ENCODE data around the gene HTATIP2. TPM values are rescaled to one million over a fixed set of nuclear protein-coding genes. Genes with fewer than 3 reads are reported as not detected.

Gene HTATIP2
- polyA plus RNA-seq, 3 donors = 31.5 to 108 (median 102) TPM

- Histone ChIP-seq H3K36me3 (replicated peaks in 1 of 2; ENCODE audit: control insufficient read depth in 1 of 2, insufficient read depth in 2 of 2, low read length in 2 of 2) (peaks cover 11 to 92% of the 10 kb centered on the region in 2 donors), H3K27ac (ENCODE audit: low read depth in 1 of 2, low read length in 2 of 2) (no peak overlapping the region), H3K9ac (ENCODE audit: insufficient read depth, low read length, poor library complexity, severe bottlenecking) (no peak overlapping the region), H3K27me3 (ENCODE audit: control insufficient read depth in 2 of 2, insufficient read depth in 2 of 2, low read length in 2 of 2) (no peaks in the 10 kb centered on the region), H2AFZ (ENCODE audit: insufficient read depth, low read depth, low read length, poor library complexity, severe bottlenecking) (no peak overlapping the region), H3K4me3 (replicated peaks in 1 of 3; ENCODE audit: low read depth in 2 of 3, low read length in 3 of 3) (no peak overlapping the region), H3K4me2 (replicated peaks; ENCODE audit: extremely low read depth, low read length, poor library complexity, severe bottlenecking) (no peak overlapping the region), H3K4me1 (ENCODE audit: control insufficient read depth in 1 of 2, insufficient read depth in 2 of 2, low read length in 2 of 2) (no peaks in the 10 kb centered on the region), H3K79me2 (ENCODE audit: insufficient read depth, low read length) (no peaks in the 10 kb centered on the region), H3K9me3 (replicated peaks in 1 of 2; ENCODE audit: control insufficient read depth in 1 of 2, insufficient read depth in 1 of 2, low read length in 2 of 2) (no peaks in the 10 kb centered on the region), H4K20me1 (ENCODE audit: insufficient read depth, low read length) (no peaks in the 10 kb centered on the region)
- H3K27ac Mint-ChIP-seq = no peak overlapping the region
- H3K4me1 Mint-ChIP-seq = no peaks in the 10 kb centered on the region
- no peaks in the 10 kb centered on the region for H3K27me3 Mint-ChIP-seq (ENCODE audit: low read depth in 3 of 3)
- no peaks in the 10 kb centered on the region for H3K9me3 Mint-ChIP-seq
- TF ChIP-seq CTCF (IDR thresholded peaks at IDR 0.05) = no peak
- peaks cover 48 to 60% of the 10 kb centered on the region in 2 donors for H3K36me3 Mint-ChIP-seq
- no peak for DNase-seq
- WGBS (ENCODE audit: insufficient coverage) = no CpG with 5 or more reads among the region's 2 CpGs
- intact Hi-C loops (cut with micrococcal nuclease) = no loop called here
- no peak overlapping the region for H3K4me3 Mint-ChIP-seq
Observed at GRCh38 chr11:20417771-20418170, 54.3 kb downstream of the HTATIP2 start.

GRCh38 chr11:20421946-20422345 is 58.4 kb downstream of the HTATIP2 start:
- Histone ChIP-seq H3K4me3 (replicated peaks in 1 of 3; ENCODE audit: low read depth in 2 of 3, low read length in 3 of 3) (no peak overlapping the region), H3K27ac (ENCODE audit: low read depth in 1 of 2, low read length in 2 of 2) (no peak overlapping the region), H3K27me3 (ENCODE audit: control insufficient read depth in 2 of 2, insufficient read depth in 2 of 2, low read length in 2 of 2) (no peaks in the 10 kb centered on the region), H3K9ac (ENCODE audit: insufficient read depth, low read length, poor library complexity, severe bottlenecking) (no peak overlapping the region), H3K4me2 (replicated peaks; ENCODE audit: extremely low read depth, low read length, poor library complexity, severe bottlenecking) (no peak overlapping the region), H3K36me3 (replicated peaks in 1 of 2; ENCODE audit: control insufficient read depth in 1 of 2, insufficient read depth in 2 of 2, low read length in 2 of 2) (peaks cover 11 to 67% of the 10 kb centered on the region in 2 donors), H2AFZ (ENCODE audit: insufficient read depth, low read depth, low read length, poor library complexity, severe bottlenecking) (no peak overlapping the region), H3K9me3 (replicated peaks in 1 of 2; ENCODE audit: control insufficient read depth in 1 of 2, insufficient read depth in 1 of 2, low read length in 2 of 2) (no peaks in the 10 kb centered on the region), H3K79me2 (ENCODE audit: insufficient read depth, low read length) (no peaks in the 10 kb centered on the region), H4K20me1 (ENCODE audit: insufficient read depth, low read length) (no peaks in the 10 kb centered on the region), H3K4me1 (ENCODE audit: control insufficient read depth in 1 of 2, insufficient read depth in 2 of 2, low read length in 2 of 2) (no peaks in the 10 kb centered on the region)
- H3K36me3 Mint-ChIP-seq = peaks cover 48 to 52% of the 10 kb centered on the region in 2 donors
- H3K9me3 Mint-ChIP-seq = no peaks in the 10 kb centered on the region
- no peaks in the 10 kb centered on the region for H3K27me3 Mint-ChIP-seq (ENCODE audit: low read depth in 3 of 3)
- H3K4me3 Mint-ChIP-seq = no peak overlapping the region
- intact Hi-C loops (cut with micrococcal nuclease) = no loop called here
- no peak for DNase-seq
- no peak overlapping the region for H3K27ac Mint-ChIP-seq
- no peak for TF ChIP-seq CTCF (IDR thresholded peaks at IDR 0.05)
- WGBS (ENCODE audit: insufficient coverage) = no CpG with 5 or more reads among the region's 2 CpGs
- H3K4me1 Mint-ChIP-seq = no peaks in the 10 kb centered on the region

All from CD14-positive monocyte (primary cell).